NB4 (cell line): ENCODE results near the gene RPL23.

ENCODE experiments used
- DNase-seq: peaks from one replicate; pipeline ENCODE4 v3.0.0; 2010; ENCODE audit warnings: low read depth
- H3K4me3 ChIP-seq: one replicate; pipeline ENCODE4 v1.5.1; 2011; ENCODE audit warnings: mild to moderate bottlenecking, low read depth, low read length, moderate library complexity
- CTCF ChIP-seq: IDR thresholded peaks from one replicate; pipeline ENCODE4 v1.5.1; 2012; ENCODE audit warnings: low read depth, low read length
- MAX ChIP-seq: IDR thresholded peaks from 2 replicates; pipeline ENCODE4 v1.6.1; 2011; ENCODE audit warnings: low read depth, low read length
- MYC ChIP-seq: IDR thresholded peaks from 2 replicates; pipeline ENCODE4 v1.6.1; 2011; ENCODE audit warnings: low read depth, low read length
- POLR2A ChIP-seq: IDR thresholded peaks from 2 replicates; pipeline ENCODE4 v1.6.1; 2011; ENCODE audit warnings: mild to moderate bottlenecking; ENCODE audit not compliant: insufficient read length; ENCODE audit errors: extremely low read depth

RPL23 gene

GRCh38 chr17:38853292-38854219 is at the start of gene RPL23:
RPL23 (minus strand) TSS chr17:38853721; CDS start chr17:38853710, 11 bp downstream.
- peak within 1 kb of the TSS; percentile 100 for H3K4me3 ChIP-seq
- TF ChIP-seq MAX (peak; percentile 94), CTCF (no peak), POLR2A (peak; percentile 95), MYC (peak; percentile 96)
- peak; percentile 98 for DNase-seq

GRCh38 chr17:38900978-38901656 is 47.6 kb upstream of the RPL23 start:
- peak; percentile 55; the same call in 1 of the 2 replicates for TF ChIP-seq MAX
- TF ChIP-seq MYC = no peak; the same call in 1 of the 2 replicates
- DNase-seq = peak; percentile 99
- H3K4me3 ChIP-seq = peak overlapping the region; percentile 23

- TF ChIP-seq CTCF (no peak), MYC (no peak), MAX (no peak), POLR2A (no peak)
- no peak overlapping the region for H3K4me3 ChIP-seq
- no peak for DNase-seq
Observed at GRCh38 chr17:38899421-38899820, 45.9 kb upstream of the RPL23 start.

- peak; percentile 99 for DNase-seq
- TF ChIP-seq POLR2A (no peak), CTCF (no peak), MAX (peak; percentile 33; the same call in 1 of the 2 replicates), MYC (peak; percentile 42)
- peak overlapping the region; percentile 26 for H3K4me3 ChIP-seq
Observed at GRCh38 chr17:38898812-38899348, 45.4 kb upstream of the RPL23 start.

- peak; percentile 61 for DNase-seq
- peak overlapping the region; percentile 26 for H3K4me3 ChIP-seq
Observed at GRCh38 chr17:38898291-38898679, 44.8 kb upstream of the RPL23 start.

More at GRCh38 chr17:38898291-38898679, 44.8 kb upstream of the RPL23 start:
- no peak for TF ChIP-seq CTCF
- TF ChIP-seq MAX = no peak
- TF ChIP-seq POLR2A = no peak
- no peak for TF ChIP-seq MYC
